Measurements from ENCODE around the gene HMGCR.

Gene HMGCR

DNA sequence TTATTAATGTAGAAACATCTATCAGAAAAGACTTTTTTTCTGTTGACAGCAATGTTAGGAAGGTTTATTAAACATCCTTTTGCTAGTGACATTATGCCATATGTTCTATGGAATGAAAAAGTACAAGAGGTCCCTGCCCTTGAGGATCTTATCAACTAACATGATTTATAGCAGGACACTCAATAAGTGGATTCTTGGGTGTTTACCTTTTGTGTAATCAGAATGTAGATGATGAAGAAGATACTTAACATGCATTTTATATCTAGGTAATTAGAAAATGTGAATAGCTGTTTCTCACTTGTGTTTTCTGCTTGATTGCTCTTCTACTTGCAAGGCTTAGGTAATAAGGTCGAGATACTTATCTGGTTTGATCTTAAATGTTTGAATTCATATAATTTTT, 4.9 kb downstream of the HMGCR start:
- no peak for DNase-seq

DNA sequence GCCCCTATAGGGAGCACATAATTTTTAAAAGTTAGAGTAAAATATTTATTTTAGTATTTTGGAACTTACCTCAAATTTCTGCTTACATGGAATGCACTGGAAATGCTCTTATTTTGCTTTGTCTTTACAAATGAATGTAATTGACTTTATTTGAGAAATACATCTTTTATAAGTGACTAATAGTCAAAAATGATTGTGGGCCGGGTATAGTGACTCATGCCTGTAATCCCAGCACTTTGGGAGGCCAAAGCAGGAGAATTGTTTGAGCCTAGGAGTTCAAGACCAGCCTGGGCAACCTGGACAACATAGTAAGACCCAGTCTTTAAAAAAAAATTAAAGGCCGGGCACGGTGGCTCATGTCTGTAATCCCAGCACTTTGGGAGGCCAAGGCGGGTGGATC, 5.8 kb downstream of the HMGCR start:
- DNase-seq = no peak

DNA sequence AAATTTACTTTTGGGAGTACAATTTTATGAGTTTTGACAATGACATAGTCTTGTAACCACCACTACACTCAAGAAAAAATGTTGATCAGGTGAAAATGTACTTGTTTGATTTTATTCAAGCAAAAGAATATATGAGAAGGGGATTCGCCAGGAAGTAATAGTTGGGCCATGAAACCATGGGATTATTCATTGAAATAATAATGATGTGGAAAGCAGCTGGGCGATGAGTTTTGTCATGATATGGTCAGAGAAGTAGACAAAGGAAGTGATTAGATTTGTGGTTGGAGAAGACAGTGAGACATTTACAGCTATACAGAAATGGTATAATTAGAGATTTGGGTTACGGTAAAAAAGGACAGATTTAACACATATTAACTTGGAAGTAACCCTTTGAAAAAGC, 11.2 kb downstream of the HMGCR start:
- DNase-seq = no peak

DNA sequence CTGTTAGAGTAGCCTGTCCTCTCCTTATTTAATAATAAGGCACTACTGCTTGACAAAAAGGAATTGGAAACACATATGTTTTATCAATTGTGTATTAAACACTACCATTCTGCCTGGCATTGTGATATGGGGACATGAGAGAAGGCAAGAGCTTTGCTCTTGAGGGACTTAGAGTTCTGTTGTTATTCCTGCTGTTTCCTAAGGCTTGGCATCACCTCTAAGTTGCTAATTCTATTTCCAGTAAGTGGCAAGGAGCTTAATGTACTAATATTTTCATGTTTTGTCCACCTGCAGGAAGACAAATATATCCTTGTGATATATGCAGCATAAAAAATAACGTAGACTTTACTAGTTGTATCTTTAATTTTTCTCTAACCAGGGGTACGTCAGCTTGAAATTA, 12.6 kb downstream of the HMGCR start:
- DNase-seq = no peak

DNA sequence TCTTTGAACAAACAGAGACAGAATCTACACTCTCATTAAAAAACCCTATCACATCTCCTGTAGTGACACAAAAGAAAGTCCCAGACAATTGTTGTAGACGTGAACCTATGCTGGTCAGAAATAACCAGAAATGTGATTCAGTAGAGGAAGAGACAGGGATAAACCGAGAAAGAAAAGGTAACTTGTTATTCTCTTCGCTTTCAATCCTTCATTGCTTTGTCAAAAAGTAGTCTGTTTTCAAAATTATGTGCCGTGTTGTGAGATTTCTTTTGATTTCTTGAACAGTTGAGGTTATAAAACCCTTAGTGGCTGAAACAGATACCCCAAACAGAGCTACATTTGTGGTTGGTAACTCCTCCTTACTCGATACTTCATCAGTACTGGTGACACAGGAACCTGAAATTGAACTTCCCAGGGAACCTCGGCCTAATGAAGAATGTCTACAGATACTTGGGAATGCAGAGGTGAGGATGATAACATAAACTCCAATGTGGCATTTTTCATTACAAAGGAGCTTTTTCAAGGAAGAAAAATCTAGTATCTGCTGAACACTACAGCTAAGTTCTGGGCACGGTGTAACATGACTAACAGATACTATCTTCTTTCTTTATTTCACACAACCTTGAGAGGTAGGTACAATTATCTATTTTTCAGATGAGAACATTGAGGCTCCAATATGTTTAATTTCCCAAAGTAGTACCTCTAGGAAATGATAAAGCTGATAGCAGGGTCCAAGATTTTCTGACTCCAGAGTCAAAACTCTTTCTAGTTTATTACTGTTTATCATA, 14.3 kb downstream of the HMGCR start:
- no peak for DNase-seq

DNA sequence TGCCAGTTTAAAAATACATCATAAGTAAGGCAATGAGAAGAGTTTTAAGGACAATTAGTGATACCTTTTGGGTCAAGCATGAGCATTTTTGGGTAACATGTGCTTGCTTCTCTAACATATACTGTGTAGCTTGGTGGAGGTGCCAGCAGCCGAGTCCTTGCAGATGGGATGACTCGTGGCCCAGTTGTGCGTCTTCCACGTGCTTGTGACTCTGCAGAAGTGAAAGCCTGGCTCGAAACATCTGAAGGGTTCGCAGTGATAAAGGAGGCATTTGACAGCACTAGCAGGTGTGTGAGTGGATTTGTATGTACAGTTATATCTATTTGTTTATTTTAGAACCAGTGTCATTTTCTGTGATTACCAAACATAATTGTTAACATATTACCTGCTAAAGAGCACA, 18.2 kb downstream of the HMGCR start:
- DNase-seq = no peak

DNA sequence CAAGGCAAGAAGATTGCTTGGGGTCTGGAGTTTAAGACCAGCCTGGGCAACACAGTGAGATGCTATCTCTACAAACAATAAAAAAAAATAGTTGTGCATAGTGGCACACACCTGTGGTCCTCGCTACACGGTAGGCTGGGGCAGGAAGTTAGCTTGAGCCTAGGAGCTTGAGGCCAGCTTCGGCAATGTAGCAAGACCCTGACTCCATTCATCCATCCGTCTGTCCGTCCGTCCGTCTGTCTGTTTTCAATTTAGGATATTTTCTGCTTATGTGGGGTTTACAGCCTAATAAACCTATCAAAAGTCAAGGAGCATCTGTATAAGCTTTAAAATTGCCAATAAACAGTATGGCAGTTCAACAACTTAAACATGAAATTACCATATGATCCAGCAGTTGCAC, 19.7 kb downstream of the HMGCR start:
- no peak for DNase-seq

DNA sequence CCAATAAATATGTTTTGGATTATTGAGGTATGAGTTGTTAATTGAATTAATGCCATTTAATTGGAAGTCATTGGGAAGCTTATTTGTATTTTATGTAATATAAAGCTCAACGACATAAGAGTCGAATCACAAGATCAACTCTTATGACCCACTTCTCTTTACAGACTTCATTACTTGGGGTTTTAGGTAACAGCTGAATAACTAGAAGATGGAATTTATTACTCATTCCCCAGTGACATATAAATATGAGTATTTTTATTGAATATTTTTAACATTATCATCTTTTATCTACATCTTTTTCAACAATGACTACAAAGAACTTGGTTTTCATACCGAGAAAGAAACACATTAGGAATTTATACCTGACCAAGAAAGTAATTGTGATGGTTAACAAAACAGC, 21.1 kb downstream of the HMGCR start:
- DNase-seq = no peak

DNA sequence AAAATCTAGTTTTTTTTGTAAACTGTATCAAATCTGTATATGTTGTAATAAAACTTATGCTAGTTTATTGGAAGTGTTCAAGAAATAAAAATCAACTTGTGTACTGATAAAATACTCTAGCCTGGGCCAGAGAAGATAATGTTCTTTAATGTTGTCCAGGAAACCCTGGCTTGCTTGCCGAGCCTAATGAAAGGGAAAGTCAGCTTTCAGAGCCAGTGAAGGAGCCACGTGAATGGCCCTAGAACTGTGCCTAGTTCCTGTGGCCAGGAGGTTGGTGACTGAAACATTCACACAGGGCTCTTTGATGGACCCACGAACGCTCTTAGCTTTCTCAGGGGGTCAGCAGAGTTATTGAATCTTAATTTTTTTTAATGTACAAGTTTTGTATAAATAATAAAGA, 24.3 kb downstream of the HMGCR start:
- no peak for DNase-seq

DNA sequence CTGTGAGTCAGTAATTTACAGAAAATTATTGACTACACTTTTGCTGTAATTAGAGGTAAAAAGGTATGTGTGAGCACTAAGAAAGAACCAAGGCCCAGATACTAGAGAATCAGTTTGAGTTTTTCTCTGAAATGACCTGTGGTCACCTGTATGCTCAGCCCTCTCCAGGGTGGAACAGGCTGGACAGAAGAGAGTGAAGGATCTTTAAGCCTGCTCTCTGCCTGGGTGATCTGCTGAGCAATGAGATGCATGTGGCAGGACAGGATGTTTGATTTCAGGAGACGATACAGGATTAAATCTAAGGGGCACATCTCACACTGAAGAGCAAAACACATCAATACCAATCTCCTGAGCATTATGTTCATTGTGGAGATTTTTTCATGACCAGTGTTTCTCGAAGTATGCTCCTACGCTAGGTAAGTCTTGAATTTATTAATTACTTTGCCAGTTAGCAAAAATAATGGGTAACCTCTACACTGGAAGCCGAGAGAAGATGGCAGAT, 25.5 kb downstream of the HMGCR start:
- no peak for DNase-seq

DNA sequence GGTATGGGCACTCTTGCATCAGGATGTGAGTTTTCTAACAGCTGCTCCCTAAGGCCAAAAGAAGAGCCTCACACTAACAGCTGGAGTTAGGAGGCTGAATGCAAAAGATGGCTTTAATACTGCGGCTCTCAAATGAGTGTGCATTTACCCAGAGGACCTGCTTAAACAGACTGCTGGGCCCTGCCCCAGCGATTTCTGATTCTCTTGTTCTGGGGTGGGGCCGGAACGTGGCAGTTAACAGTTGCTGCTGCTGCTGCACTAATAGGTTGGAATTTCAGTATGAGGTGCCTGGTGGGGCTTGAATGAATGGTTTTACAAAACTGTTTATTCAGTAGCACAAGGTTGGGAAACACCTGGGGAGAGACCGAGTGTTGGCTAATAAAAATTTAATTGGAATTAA, 26.1 kb downstream of the HMGCR start:
- no peak for DNase-seq

DNA sequence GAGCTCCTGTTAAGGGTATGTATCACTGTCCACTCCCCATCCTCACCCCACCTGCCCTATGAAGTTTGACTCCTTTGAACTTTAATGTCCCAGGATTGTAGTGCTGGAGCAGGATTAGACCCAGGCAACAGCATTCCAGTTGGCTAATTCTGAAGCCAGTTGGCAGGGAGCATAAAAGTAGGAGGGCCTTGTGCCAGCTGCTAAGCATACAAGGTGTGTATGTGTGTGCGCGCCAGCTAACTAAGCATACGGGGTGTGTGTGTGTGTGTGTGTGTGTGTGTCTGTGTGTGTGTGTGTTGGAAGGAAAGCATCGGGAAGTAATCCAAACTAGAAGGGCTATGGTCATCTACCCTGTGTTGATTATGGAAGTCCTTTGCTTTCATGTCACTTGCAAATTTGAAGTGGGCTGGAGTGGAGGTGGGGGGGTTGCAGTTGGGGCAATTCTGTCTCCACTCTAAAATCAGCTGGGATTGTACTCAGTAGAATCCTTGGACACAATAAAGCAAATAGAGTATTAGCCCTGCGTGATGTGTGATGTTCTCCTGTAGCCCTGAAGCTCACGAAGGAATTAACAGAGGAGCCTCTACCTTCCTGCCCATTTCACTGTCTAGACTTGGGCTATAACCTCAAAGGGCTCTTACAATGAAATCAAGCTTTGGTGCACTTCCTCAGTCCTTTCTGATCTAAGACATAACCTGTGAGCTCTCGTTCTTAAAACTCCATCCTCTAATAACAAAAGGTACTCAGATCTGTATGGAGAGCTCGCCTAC, 26.9 kb downstream of the HMGCR start:
- no peak for DNase-seq

DNA sequence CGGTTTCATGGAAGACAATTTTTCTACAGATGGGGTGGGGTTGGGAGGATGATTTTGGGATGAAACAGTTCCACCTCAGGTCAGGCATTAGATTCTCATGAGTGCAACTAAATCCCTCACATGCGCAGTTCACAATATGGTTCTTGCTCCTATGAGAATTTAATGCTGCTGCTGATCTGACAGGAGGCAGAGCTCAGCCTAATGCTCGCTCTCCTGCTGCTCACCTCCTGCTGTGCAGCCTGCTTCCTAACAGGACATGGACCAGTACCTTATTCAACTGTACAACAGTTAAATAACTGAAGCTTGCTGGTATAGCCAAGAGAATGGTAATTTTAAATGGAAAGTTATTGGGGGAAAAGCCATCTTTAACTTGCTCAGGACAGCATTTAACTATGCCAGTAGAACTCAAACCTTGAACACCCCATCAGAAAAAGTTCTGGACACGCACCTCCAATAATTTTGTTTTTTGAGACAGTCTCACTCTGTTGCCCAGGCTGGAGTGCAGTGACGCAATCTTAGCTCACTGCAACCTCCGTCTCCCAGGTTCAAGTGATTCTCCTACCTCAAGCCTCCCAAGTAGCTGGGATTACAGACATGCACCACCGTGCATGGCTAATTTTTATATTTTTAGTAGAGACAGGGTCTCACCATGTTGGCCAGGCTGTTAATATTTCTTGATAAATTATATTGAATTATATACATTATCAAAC, 27.7 kb downstream of the HMGCR start:
- no peak for DNase-seq

DNA sequence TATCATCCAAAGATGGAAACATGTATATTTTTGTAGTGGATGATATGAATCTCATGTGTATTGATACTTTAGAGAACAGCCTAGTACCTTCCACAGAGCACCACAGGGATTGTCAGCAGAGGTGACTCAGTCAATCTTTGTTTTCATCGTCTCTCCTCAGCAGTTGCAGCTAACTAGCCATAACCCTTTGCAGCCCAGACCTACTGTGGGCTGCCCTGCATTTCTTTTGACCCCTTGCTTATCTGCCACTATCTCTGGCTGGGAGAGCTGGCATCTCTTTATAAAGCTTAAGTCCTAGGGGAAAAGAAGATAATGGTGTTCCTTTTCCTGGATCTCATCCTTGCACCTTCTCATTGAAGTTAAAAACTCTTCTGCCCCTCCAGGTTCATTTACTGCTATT, 28.7 kb downstream of the HMGCR start:
- DNase-seq = no peak

DNA sequence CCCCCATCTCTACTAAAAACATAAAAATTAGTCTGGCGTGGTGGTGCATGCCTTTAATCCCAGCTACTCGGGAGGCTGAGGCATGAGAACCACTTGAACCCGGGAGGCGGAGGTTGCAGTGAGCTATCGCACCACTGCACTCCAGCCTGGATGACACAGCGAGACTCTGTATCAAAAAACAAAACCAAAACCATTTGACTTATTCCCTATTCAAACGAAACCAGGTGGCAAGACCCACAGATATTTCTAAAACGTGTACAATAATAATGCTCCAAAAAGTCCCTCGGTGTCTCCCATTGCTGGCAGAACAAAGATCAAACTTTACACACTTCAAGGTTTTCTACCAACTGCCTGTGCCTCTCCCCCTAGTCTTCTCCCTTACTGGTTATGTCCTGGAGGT, 29.8 kb downstream of the HMGCR start:
- no peak for DNase-seq

DNA sequence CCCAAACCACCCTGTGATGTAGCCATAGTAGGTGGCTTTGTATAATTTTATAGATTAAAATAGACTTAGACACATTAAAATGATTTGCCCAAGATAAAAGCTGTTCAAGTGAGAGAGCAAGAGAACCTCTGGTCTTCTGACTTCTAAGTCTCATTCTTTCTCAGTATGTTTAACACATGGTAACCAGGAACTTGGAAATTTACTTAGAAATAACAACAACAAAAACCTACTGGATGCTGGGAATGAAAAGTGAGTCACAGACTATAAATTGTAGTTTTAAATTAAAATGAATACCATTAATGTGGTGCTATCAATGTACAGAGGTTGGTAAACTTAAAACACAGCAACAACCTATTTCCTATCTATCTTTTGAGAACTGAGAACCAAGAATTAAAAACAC, 30.4 kb downstream of the HMGCR start:
- DNase-seq = no peak

DNA sequence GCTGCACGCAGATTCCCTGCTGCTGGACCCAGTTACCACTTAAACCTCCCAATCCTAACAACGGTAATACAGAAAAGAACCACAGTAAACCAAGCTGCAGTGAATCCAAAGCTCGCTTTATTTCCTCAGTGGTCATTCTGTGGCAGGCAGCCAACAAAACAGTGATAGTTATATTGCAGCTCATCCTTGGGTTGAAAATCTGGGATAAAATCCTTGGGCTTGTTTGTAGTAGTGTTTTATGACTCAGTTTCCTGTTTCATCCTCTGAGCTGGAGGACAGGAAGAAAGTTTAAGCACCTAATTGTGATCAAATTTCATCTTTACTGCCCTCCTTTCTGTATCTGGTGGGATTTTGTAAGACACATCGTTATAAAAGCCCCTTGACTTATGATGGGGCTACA, 31.4 kb downstream of the HMGCR start:
- DNase-seq = no peak

DNA sequence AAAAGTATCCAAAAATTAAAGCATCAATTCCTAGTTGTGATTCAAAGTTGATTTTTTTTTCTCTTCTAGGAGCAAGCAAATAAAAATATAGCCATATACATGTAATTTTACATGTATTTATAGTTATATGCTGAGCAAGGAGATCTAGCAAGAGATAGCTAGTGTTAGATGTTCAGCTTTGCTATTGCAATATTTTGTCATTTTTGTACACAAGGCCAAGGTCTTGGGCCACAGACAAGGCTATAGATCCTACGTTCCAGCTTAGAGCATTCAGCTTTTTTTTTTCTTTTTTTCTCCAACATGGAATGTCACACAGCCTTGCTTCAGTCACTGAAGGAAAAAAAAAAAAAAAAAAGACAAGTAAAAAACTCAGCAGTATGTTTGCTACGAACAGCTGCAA, 36.8 kb downstream of the HMGCR start:
- no peak for DNase-seq

DNA sequence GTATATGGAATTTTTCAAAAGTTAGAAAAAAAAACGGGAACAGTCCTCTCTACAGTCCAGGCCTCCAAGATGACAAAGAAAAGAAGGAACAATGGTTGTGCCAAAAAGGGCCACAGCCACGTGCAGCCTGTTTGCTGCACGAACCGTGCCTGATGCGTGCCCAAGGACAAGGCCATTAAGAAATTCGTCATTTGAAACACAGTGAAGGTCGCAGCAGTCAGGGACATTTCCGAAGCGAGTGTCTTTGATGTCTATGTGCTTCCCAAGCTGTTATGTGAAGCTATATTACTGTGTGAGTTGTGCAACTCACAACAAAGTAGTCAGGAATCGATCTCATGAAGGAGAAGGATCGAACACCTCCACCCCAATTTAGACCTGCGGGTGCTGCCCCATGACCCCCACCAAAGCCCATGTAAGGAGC, 37.4 kb downstream of the HMGCR start:
- DNase-seq = no peak

DNA sequence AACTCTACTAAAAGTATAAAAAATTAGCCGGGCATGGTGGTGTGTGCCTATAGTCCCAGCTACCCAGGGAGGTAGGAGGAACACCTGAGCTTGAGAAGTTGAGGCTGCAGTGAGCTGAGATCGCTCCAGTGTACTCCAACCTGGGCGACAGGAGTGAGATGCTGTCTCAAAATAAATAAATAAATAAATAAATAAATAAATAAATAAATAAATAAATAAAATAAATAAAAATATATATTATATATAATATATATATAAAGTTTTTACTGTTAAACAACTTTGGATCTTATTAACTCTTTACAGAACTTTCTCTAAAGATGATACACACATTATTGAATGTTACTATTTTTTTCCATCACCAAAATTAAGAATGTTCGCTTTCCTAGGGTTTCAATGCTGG, 38.4 kb downstream of the HMGCR start:
- no peak for DNase-seq

DNA sequence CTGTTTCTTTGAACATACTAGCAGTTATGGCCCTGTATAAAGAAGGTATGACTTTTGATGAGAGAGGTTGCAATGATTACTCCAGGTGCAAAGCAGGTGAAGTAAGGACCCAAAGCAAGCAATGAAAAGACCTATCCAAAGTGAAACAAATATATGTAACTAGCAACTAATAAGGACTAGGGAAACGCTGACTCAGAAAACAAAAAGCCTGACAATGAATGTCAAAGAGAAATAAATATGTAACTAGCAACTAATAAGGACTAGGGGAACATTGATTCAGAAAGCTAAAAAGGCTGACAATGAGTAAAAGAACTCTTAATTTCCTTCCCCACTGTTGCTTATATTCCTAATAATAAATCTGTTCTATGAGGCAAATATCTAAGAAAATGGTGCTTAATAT, 43.1 kb downstream of the HMGCR start:
- no peak for DNase-seq

DNA sequence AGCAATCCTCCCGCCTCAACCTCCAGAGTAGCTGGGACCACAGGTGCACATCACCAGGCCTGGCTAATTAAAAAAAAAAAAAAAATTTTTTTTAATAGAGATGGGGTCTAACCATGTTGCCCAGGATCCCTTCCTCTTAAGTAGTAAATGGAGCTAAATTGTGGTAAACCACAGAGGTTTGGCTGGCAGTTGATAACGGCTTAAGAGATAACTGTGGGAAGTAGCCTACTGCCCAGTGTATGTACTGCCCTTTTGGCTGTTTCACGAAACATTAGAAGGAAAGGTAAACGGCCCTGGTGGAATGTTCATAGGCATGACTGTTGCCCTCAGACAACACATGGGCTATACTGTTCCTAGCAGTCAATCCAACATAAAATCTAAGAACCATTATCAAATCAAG, 44.4 kb downstream of the HMGCR start:
- DNase-seq = no peak

DNA sequence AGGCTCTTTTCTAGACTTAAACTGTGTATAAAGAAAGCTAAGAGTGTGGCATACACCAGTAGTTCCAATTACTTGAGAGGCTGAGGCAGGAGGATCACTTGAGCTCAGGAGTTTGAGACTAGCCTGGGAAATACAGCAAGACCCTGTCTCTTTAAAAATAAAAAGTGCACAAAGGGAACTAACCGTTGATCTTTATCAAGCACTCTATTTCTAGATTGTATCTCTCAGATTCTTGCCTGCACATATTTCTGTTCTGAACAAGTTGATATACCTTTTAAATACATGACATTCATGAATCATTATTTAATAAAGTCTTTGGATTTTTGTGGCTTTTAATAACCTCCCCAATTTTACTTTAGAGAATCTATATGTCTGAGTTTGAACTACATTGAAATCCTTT, 47.2 kb downstream of the HMGCR start:
- no peak for DNase-seq

DNA sequence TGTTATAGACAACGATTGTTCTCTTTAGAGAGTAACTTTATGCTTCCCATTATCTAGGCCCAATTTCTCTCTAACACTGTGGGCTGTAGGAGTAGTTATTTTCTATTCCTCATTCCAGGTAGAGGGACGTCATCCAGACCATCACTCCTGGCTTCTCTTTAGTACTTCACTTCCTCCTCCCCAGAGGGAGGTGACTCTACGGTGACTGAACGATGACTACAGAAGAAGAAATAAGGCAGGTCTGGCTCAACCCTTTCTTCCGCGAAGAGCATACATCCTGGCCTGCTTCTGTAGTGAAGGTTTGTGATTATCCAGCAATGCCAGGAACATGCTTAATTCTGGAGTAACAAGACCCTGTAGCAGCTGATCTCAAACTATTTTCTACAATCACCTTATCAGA, 50.8 kb downstream of the HMGCR start:
- DNase-seq = no peak
